C4-2B (cell line): ENCODE results near the gene CUX1.
A peak's percentile ranks its signal among the peaks of the same experiment; 100 is the strongest.

Source experiments
- H3K27ac ChIP-seq: fragments of 450-650 bp; 2 replicates; pipeline ENCODE4 v1.5.1; 2017
- CTCF ChIP-seq: fragments of 450-650 bp; conservative IDR thresholded peaks from 2 replicates; pipeline ENCODE4 v1.5.1; 2017; ENCODE audit warnings: mild to moderate bottlenecking
- ZFX ChIP-seq: fragments of 450-650 bp; IDR thresholded peaks from 2 replicates; pipeline ENCODE4 v1.6.1; 2017

Gene CUX1

GRCh38 chr7:101804088-101804963 lies 13.1 kb upstream of the CUX1 start:
- TF ChIP-seq ZFX (no peak), CTCF (no peak)
- H3K27ac ChIP-seq, result no peak overlapping the region

GRCh38 chr7:101804967-101805366 lies 12.5 kb upstream of the CUX1 start:
- H3K27ac ChIP-seq, result no peak overlapping the region
- TF ChIP-seq CTCF, result peak; percentile 67
- TF ChIP-seq ZFX, result no peak

- TF ChIP-seq CTCF, result no peak
- no peak for TF ChIP-seq ZFX
- H3K27ac ChIP-seq, result no peak overlapping the region
These were observed 4.8 kb upstream of the CUX1 start for GRCh38 chr7:101812595-101812994.

- H3K27ac ChIP-seq, result peak overlapping the region; percentile 75
- no peak for TF ChIP-seq ZFX
- TF ChIP-seq CTCF, result no peak
These were observed 3.9 kb upstream of the CUX1 start for GRCh38 chr7:101813402-101814019.

GRCh38 chr7:101814081-101814990 lies 3.1 kb upstream of the CUX1 start:
- H3K27ac ChIP-seq, result peak overlapping the region; percentile 75
- TF ChIP-seq ZFX (no peak), CTCF (peak; percentile 84)

- H3K27ac ChIP-seq, result peak overlapping the region; percentile 75
- TF ChIP-seq CTCF (peak; percentile 89), ZFX (no peak)
These were observed 2.2 kb upstream of the CUX1 start for GRCh38 chr7:101814991-101815825.
